GM03348 (cell line): ENCODE results near the gene EPS15.
A peak's percentile ranks its signal among the peaks of the same experiment; 100 is the strongest.
"Not testable (repeated sequence)": the region's sequence is repeated elsewhere in the genome, so short reads cannot be mapped to it uniquely, and the experiment has no call there.

Source experiments
- DNase-seq: peaks from one replicate; pipeline ENCODE4 v3.0.0; 2012; ENCODE audit warnings: low spot score

EPS15 gene

DNA sequence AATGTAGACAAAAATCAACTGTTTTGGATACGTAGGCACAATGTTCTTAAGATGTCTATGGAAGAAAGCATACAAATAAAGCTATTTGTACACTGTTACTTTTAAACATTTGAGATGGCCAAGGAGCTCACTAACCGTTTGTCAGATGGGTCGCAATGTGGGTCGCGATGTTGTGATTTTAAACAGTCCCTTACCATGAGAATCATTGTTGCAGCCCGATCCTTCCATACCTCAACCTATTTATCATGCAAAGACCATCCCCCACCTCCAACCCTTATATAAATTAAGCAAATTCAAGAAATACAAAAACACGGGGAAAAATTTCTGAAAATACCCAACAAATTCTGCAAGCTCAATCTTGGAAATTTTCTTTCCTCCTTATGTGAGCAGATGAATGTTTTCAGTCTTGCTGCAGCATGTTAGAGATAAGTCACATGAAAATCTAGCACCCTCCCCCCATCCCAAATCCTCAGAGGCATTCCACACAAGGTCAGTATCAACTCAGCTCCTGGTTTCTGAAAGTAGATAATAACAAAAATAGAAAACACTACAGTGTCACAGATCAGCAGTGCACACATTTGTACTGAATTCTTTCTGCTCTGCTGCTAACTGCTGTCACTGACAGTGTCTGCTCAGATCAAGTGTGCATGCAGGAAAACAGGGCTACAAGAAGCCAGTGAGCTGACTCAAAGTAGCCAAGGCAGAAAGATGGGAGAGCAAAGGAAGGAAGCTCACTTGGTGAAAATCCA, 95.8 kb downstream of the EPS15 start:
- DNase-seq = peak; percentile 16

DNA sequence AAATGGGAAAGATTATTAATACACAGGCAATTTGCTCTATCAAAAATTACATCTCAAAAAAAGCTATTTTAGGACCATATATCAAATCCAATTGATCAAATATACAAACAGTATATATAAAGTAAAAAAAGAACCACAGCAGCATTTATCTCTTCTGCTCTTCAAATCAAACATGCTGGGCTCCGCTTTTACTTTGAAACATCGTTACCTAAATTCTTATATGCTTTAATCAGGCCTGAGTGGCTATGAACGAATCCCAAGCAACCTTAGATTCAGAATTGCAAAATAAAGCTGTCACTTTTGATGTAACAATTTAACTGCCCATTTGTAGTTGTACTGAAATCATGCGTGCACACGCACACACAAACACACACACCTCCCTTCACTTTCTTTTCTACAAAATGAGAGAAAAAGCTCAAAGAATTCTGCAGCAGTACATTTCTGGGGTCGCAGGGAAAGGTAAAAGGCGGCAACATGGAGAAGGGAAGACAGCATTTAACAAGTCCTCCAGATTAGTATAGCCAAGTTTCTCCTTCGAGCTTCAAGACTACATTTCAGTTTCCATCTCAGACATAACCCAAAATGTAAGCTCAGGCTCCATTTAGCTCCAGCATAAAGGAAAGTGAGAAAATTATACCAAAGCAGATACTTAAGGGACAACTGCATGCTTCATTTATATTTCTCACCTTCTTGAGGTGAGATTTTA, 96.5 kb downstream of the EPS15 start:
- no peak for DNase-seq

DNA sequence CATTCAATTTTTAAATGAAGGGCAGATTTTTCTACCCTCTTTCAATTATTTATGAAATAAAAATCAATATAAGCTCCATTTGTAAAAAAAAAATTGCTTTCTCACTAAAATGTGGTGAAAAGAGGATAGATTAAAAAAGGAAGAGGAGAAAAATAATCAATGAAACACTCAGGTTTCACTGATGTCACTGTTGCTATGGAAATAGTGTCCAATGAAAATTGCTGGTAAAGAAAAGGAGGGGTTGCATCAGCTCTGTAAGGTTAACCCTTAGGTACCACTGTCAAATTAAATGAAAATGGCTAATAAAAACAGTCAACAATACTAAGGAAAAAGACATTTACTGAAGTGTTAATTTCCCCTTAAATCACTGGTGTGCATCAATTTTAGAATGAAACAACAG, 97.1 kb downstream of the EPS15 start:
- DNase-seq = peak; percentile 78

DNA sequence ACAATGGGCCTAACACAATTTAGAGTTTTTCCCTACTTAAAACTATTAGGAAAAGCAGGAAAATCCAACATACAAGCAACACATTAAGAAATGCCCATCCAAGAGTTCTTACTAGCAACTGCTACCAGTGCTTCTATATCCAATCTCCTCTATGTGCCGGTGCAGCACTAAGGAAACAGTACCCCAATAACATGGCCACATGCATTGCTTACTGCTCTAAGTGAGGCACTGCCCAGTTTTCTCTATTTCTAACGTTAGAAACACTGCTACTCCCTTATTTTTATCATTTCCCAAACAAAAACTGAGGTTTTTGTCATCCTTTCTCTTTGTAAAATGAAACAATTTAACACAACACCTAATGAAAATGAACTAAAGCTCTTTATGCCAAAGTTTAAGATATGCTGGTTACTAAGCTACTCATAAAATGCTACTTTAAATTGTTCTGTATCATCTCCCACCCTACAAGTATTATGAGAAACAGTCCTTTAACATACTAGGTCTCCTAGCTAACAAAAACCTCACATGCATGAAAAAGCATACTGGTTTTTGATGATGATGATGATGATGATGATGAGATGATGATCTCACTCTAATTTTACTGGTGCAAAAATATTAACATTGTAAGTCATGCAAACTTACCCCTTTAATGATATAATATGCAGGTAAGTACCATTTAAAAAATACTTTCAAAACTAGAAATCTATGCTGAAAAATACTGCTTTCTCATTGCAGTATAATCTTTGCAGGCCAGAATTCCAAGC, 98.0 kb downstream of the EPS15 start:
- no peak for DNase-seq

DNA sequence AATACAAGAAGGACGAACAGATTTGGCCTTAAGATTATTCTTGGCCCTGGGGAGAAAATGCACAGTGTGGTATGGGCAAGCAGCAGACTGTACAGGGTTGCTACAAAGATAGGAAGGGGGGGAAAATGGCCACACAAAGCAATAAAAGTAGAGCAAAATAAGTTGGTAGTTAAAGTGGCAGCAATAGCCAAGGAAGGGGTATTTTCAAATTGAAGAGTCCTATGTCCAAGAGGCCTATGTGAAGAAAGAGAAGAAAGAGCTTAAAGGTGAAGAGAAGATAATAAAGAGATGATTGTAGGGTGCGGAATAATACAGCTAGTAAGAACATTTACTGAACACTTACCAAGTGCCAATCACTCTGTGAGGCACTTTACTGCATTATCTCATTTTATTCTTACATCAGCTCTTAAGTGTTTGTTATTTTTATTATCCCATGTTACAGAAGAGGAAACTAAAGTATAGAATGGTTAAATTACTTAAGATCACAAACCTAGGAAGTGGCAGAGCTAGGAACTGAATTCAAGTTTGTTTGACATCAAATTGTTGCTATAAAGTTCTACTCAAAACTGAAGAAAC, 100.6 kb downstream of the EPS15 start:
- DNase-seq = no peak

DNA sequence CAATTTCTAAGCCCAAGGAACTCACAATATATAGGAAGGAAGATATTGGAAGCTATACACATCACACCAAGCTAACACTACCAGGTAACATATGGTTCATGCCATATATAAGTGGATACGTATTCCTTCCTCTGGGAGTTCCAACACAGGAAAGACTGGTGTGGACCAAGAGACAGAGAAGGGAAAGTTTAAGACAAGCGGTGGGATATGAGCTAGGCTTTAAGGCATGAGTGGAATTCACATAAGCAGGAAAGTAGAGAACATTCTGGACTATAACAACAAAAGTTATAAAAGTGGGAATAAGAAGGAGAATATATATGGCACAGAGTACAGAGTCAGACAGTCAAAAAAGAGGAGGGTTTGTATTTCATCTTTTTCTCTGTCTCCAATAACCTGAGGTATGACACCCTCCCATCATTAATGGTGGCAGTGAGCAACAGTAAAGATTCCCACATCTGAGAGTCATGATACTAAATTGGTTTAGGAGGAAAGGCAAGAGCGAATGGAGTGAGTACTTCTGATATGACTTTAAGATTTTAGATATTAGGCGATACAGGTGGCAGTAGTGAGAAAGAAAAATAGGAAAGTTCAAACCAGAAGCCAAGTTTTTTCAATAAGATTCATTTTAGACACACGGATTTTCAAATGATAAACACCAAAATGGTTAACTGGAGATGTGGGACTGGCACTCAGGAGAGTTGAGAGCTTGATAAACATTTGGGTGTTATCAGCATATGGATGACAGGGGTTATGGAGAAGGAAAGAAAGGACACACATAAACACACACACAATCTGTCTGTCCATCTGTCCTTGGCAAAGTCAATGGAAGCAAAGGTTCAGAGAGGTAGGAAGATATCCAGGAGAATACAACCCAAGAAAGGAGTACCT, 101.3 kb downstream of the EPS15 start:
- DNase-seq = peak; percentile 9

DNA sequence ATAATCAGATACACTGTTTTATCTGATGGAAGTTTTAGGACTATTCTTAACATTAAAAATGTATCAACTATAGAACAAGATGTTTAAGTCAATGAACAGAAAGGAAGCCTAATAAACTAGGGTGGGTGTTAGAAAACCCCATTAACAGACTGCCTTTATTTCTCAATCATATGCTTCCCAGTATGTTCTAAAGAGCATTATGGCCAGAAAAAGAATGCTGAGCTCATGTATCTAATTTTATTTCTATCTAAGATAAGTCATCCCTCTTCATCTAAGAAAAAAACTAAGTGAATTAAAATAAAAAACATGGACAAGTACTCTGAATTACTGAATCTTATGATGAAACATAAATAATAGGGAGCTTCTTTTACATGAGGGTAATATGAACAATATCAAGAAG, 102.2 kb downstream of the EPS15 start:
- no peak for DNase-seq

DNA sequence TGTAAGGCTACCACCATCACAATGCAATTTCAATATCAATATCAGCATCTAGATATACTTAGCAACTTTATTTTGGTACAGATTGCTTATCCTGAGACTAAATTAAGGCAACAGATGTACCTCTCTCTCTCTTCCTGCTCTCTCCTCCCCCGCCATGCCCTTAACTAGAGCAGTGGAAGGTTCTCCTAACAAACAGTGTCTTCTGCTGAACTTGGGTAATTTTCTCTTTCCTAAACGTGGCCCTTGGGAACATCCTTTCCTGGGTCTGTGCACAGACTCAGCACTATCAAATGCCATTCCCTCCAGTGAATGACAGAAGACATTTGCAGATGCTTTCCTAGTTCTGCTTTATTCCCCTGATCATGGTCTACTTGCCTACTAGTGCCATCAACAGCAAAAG, 103.1 kb downstream of the EPS15 start:
- no peak for DNase-seq

DNA sequence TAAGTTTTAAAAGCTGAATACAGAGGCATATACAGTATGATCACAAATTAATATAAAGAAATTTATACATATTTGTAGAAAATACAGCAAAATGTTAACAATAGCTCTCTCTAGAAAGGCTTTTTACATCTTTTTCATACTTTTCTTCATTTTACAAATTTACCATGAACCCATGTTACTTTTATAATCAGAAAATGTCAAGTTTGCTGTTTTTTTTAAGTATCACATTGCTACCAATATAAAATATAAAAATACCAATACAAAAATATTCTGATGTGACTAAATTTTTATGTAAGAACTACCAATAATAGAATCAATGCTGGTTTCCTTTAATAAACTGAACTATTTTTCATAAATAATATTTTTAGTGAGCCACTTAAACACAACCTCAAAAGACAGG, 104.3 kb downstream of the EPS15 start:
- no peak for DNase-seq

DNA sequence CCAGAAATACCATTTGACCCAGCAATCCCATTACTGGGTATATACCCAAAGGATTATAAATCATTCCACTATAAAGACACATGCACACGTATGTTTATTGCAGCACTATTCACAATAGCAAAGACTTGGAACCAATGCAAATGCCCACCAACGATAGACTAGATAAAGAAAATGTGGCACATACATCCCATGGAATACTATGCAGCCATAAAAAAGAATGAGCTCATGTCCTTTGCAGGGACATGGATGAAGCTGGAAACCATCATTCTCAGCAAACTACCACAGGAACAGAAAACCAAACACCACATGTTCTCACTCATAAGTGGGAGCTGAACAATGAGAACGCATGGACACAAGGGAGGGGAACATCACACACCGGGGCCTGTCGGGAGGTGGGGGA, 107.2 kb downstream of the EPS15 start:
- not testable (repeated sequence) for DNase-seq

DNA sequence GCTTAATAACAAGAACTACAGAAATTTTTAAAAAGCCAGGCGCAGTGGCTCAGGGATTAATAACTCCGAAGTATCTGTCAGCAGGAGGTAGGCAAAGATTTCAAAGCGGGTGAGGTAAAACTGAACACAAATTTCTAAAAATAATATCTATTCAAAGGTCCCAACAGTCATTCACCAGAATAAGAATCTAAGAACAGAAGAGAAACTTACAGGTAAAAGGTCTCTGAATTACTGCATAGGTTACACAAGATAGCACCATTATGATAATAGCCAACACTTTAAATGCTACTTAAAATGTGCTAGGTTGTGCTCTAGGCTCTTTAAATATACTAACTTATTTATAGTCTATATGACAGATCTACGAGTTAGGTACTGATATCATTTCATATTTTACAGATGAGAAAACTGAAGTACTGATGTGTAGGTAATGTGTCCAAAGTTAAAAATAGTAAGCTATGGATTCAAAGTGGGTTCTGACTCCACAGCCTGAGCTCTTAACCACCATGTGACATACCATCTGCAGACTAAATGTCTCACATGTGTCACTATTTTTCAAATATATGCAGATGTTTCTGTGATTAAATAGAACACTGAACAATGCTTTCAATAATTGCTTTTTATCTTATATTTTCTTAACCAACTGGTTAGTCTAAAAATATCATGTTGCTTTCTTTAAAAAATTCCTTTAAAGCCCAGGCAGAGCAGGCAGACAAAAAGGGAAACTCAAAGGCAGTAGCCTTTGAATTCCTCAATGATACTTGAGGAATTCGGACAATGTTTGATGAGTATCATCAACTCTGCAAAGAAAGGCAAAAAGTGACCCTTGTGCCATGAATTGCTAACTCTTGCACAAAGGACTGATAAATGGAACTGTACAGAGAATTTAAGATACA, 108.3 kb downstream of the EPS15 start:
- DNase-seq = peak; percentile 11

DNA sequence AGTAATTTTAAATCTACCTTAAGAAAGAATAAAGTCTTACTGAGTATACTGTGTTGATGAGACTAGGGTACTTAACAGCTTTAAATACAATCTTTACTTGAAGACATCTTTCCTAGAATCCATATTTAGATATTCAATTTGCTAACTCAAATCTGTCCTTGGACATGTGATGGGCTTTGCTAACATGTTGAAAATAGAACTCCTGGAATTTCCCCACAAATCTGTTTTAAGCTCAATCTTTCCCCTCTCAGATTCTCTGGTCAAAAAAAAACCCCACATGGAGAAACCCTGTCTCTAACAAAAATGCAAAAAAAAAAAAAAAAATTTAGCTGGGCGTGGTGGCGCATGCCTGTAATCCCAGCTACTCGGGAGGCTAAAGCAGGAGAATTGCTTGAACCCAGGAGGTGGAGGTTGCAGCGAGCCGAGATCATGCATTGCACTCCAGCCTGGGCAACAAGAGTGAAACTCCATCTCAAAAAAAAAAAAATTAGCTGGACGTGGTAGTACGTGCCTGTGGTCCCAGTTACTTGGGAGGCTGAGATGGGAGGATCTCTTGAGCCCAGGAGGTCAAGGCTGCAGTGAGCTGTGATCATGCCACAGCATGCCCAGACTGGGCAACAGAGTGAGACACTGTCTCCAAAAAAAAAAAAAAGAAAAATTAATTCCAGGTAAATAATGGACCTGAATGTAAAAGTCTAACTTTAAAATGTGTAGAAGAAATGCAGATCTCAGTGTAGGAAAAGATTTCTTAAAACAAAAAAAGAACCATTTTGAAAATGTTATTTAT, 109.1 kb downstream of the EPS15 start:
- not testable (repeated sequence) for DNase-seq

DNA sequence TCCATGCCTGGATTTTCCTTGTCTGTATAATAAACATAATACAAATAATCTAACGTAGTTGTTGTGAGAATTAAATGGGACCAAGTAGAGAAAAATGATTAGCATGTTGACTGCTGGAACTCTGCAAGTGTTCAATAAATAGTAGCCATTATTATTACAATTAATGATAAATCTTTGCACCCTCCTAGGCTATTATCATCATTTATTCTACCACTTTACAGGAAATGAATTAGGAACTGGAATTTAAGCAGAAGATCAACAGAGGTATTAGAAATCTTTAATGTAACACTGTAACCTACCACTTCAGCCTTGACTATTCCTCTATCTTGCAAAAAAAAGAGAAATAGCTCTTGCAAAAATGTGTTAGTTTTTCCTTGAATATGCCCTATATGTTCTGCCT, 126.8 kb downstream of the EPS15 start:
- DNase-seq = no peak

DNA sequence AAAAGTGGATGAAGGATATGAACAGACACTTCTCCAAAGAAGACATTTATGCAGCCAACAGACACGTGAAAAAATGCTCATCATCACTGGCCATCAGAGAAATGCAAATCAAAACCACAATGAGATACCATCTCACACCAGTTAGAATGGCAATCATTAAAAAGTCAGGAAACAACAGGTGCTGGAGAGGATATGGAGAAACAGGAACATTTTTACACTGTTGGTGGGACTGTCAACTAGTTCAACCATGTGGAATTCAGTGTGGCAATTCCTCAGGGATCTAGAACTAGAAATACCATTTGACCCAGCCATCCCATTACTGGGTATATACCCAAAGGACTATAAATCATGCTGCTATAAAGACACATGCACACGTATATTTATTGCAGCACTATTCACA, 128.4 kb downstream of the EPS15 start:
- DNase-seq = not testable (repeated sequence)

DNA sequence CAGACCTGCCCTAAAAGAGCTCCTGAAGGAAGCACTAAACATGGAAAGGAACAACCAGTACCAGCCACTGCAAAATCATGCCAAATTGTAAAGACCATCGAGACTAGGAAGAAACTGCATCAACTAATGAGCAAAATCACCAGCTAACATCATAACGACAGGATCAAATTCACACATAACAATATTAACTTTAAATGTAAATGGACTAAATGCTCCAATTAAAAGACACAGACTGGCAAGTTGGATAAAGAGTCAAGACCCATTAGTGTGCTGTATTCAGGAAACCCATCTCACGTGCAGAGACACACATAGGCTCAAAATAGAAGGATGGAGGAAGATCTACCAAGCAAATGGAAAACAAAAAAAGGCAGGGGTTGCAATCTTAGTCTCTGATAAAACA, 131.8 kb downstream of the EPS15 start:
- DNase-seq = not testable (repeated sequence)

DNA sequence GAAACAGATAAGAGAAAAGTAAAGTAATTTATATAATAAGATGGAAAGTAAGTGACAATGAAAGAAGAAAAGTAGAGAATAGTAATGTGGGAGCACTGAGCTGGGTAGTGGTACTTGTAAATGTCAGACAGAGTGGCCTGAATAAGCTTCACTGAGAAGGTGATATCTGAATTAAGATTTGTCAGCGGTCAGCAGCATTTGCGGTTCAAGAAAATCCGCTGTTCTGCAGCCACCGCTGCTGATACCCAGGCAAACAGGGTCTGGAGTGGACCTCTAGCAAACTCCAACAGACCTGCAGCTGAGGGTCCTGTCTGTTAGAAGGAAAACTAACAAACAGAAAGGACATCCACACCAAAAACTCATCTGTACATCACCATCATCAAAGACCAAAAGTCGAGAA, 132.8 kb downstream of the EPS15 start:
- not testable (repeated sequence) for DNase-seq

DNA sequence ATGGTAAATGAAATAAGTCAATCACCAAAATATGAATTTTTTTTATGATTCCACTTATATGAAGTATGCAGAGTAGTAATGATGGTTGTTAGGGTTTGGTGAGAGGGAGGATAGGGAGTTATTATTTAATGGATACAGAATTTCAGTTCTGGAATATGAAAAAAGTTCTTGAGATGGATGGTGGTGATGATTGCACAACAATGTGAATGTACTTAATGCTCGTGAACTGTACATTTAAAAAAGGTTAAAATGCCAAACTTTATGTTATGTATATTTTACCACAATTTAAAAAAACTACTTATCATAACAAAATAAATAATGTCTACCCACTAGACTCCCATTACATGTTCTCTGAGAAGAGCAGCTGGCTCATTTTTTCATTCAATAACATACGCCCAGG, 133.3 kb downstream of the EPS15 start:
- no peak for DNase-seq

DNA sequence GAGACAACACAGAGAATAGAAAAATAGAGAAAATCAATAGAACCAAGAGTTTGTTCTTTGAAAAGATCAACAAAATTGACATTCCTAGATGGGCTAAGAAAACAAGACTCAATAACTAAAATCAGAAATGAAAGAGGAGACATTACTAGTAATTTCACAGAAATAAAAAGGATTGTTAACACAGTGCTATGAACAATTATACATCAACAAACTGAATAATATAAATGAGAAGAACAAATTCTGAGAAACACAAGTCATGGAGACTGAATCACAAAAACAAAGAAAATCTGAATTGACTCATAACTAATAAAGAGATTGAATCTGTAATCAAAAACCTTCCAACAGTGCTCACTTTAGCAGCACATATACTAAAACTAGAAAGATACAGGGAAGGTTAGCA, 137.1 kb downstream of the EPS15 start:
- no peak for DNase-seq

DNA sequence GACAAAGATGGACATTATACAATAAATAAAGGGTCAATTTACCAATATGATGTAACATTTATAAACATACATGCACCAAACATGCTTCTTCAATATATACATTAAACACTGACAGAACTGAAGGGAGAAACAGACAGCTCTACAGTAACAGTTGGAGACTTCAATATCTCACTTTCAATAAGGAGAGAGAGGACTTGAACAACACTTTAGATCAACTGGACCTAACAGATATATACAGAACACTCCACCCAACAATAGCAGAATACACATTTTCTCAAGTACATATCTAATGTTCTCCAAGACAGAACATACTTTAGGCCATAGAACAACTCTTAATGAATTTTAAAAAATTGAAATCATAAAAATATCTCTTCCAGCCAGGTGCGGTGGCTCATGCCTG, 138.1 kb downstream of the EPS15 start:
- DNase-seq = no peak

DNA sequence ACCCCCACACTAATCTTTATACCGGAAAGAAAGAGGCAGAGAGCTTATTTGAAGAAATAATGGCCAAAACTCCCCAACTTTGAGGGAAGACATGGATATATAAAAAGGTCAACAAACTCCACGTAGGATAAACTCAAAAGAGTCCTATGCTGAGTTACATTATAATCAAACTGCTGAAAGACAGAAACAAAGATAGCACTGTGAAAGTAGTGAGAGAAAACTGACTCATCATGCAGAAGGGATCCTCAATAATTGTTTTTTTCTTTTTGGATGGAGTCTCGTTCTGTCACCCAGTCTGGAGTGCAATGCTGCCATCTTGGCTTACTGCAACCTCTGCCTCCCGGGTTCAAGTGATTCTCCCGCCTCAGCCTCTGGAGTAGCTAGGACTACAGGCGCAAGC, 140.2 kb downstream of the EPS15 start:
- no peak for DNase-seq
